IPS-NIHi7 (cell line): Measurements from ENCODE around the gene COQ7.

ENCODE experiments used
- DNase-seq: peaks from one replicate; pipeline ENCODE4 v3.0.0; 2012; ENCODE audit warnings: mixed read lengths; ENCODE audit errors: extremely low spot score

Gene COQ7

DNA sequence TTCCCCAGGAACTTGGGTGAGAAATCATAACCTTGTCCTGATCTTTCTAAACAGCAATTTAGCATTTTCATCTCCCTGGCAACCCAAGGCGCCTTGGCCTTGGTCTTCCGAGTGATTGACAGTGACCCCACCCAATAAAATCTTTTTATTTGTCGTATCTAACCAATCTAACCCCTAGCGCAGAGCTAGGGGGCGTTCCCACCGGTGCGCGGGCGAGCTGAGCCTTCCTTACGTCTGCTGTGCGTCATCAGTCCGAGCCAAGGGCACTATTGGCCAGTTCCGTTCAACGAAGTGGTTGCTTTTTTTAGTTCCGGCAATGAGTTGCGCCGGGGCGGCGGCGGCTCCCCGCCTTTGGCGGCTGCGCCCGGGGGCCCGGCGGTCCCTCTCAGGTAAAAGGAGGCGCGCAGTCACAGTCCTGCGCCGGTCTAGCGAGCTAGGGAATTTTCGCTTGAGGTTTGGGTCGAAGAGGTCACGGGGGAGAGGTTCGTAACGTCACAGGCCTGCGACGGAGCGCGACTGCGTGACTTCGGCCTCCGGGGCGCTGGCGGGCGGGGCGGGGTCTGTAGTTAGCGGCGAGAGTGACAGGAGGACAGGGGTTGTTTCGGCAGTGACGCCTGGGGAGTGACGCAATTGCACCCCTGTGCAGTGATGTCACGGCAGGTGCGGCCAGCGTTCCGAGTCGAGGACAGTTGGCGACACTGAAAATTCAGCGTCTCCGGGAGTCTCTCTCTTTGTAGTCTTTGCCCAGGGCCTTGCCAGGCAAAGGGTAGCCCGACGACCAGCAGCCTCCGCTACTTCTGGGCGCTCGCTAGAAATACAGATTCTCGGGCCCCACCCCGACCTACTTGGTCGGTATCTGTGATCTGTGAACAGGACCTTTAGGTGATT, at the start of gene COQ7:
TSS of gene COQ7 (plus strand) at position 266 of the 888 bp plus-strand sequence. CDS start at position 317, 51 bp downstream.
- peak; percentile 98 for DNase-seq

GRCh38 chr16:19020689-19021088, 46.7 kb upstream of the COQ7 start:
- DNase-seq = no peak

- no peak for DNase-seq
These were observed 45.7 kb upstream of the COQ7 start for GRCh38 chr16:19021747-19022146.

GRCh38 chr16:19027416-19027815, 40.0 kb upstream of the COQ7 start:
- DNase-seq = no peak

- no peak for DNase-seq
These were observed 37.4 kb upstream of the COQ7 start for GRCh38 chr16:19029980-19030379.

DNA sequence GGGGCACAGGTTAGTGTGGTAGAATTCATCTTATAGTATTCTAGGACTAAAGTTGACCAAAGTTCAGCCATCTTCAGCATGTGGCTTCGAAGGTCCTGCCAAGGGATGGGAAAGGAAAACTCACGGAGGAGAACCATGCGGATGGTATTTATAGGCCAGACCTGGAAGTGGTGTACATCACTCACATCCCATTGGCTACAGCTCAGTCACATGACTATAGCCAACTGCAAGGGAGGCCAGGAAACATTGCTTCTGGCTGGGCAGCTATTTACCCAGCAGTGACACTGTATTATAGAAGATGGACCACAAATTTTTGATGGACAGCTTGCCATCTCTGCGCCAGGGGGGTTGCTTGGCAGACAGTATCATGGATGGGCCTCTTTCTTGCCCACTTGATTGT, 35.7 kb upstream of the COQ7 start:
- DNase-seq = no peak

DNA sequence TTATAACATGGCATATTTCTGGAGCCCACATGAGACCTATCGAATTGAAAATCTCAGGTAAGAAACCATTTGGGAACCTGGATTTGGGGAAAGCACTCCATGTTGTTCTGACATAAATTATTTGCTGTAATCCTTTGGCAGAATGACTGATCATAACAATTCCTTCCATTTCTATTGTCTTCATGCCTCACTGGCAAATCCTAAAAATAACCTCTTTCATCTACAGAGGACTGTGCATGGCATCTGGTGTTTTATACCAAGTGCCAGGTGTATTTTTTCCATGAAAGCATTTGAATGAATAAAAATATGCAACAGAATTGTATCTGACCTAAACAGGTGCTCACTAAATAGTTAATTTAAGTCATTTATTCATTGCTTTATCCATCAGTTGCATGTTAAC, 33.7 kb upstream of the COQ7 start:
- no peak for DNase-seq

DNA sequence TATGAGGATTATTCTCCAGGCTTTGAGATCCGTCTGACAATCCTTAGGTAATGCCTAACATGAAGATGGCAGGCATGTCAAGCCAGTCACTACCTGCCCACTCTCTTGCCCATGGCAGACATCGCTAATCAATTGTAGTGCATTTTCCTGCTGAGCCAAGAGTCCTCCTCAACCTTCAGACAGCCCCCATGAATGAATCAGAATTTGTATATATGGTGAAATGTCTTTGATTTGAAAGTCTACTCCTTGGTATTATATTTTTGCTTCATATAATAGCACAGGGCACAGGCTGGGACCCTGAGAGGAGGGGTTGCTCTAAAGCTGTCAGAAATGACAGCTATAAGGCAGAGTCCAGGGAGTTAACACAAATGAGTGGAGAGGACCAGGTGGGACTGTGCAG, 27.0 kb upstream of the COQ7 start:
- no peak for DNase-seq

- no peak for DNase-seq
These were observed 22.6 kb upstream of the COQ7 start for GRCh38 chr16:19044769-19045168.

GRCh38 chr16:19046062-19046461, 21.4 kb upstream of the COQ7 start:
- no peak for DNase-seq

DNA sequence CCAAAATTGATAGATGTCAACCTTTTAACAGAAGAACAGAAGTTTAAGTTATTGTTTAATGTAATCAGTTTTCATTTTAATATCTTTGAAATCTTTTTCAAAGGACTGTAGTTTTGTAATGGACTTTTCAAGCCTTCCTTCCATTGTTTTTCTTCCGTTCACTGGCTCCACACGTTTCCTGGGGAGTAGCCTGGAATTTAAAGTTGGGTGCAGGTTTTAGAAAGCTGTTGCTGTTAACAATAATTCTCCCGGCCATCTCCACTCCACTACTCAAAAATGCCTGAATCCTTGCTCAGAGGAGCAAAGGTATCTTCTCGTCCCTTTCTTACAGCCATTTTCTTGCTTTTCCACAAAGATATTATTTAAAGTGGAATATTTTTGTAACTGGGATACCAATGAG, 4.7 kb upstream of the COQ7 start:
- DNase-seq = no peak

- DNase-seq = no peak
These were observed 446 bp upstream of the COQ7 start for GRCh38 chr16:19066988-19067348.

- no peak for DNase-seq
These were observed 912 bp downstream of the COQ7 start for GRCh38 chr16:19068237-19068815.

GRCh38 chr16:19071811-19072777, 4.7 kb downstream of the COQ7 start:
- DNase-seq = peak; percentile 60

DNA sequence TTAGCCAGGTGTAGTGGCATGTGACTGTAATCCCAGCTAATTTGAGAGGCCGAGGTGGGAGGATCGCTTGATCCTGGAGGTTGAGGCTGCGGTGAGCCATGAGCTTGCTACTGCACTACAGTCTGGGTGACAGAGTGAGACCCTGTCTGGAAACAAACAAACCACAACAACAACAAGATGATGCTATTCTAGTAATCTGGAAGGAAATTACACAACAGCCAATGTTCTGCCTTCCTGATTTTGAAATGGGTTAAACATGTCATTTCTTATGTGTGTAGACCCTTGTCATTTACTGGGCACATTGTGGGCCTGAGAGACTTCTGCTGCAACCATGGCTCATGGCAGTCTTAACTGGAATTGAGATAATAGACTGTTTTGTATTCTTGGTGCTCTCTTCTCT, 5.9 kb downstream of the COQ7 start:
- no peak for DNase-seq

- no peak for DNase-seq
These were observed 6.4 kb downstream of the COQ7 start for GRCh38 chr16:19073863-19074262.

- no peak for DNase-seq
These were observed 8.1 kb downstream of the COQ7 start for GRCh38 chr16:19075511-19075910.

DNA sequence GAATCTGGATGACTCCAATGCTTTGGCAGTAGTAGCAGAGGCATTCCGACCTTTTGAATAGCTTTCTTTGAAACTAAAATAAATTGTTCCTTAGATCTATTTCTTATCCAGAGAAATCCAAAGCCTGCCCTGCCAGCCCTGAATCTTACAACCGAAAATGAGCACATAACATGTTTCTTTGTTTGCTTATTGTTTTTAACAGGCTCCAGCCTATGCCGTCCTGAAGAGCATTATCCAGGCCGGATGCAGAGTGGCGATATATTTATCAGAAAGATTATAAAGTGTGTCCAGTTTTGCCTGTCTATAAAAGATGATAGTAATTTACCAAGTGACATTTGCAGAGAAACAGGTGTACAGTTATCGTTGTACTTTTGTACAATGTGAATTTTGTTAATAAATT, 10.5 kb downstream of the COQ7 start:
- no peak for DNase-seq

DNA sequence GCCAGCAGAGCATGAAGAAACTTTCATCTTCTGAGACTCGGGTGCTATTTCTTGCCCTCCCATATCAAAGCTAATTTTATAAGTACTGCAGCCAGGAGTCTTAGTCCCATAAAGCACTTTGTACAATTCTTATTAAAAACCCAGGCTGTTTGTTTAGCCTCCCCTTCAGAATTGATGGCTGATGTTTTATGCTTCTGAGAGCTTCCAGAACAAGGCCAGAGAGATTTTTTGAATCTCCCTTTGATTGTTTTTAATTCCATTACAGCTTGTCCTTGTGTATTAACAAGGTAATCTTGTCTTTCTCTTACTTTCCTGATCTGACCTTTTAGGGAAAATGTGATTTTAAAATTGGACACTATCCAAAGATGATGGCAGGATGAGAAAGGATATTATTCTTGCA, 16.3 kb downstream of the COQ7 start:
- DNase-seq = no peak

DNA sequence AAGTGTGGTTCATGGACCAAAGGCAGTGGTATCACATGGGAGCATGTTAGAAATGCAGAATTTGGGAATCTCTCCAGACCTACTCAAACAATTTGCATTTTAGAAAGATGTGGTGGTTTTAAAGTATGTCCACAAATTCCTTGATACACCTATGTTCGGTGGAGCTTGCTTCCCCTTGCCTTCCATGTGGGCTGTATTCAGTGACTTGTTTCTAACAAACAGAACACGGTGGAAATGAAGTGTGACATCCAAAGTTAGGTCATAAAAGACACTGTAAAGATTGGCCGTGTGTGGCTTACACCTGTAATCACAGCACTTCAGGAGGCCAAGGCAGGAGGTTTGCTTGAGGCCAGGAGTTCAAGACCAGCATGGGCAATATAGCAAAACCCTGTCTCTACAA, 16.7 kb downstream of the COQ7 start:
- DNase-seq = no peak

DNA sequence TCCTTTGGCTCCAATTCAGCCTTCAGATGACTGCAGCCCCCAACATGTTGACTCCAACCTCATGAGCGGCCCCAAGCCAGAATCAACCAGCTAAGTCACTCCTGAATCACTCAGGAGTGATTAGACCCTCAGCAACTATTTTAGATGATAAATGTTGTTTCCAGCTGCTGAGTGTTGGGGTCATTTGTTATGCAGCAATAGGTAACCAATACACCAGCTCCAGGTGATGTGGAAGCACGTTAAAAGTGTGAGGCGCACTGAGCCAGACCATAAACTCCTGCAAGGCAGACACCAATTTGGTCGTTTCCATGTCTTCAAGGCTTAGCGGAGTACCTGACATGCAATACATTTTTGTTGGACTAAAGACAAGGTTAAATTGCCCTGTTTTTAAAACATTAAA, 17.5 kb downstream of the COQ7 start:
- no peak for DNase-seq

GRCh38 chr16:19085679-19086200, 18.3 kb downstream of the COQ7 start:
- no peak for DNase-seq
